HepG2 (cell line): ENCODE results near the gene SAE1. TPM values are rescaled to one million over a fixed set of nuclear protein-coding genes. Genes with fewer than 3 reads are reported as not detected.

Source experiments
- DZIP1 ChIP-seq: sonication (generic); formaldehyde crosslinking; IDR thresholded peaks from 2 replicates; pipeline ENCODE4 v1.5.0; 2020; ENCODE audit warnings: mild to moderate bottlenecking, missing genetic modification reagents
- MAX ChIP-seq: IDR thresholded peaks from 2 replicates; pipeline ENCODE4 v1.6.1; 2012; ENCODE audit warnings: inconsistent platforms
- NFIC ChIP-seq: IDR thresholded peaks from 2 replicates; pipeline ENCODE4 v1.6.1; 2012; ENCODE audit warnings: mild to moderate bottlenecking, low read length, inconsistent platforms
- POLR2AphosphoS5 ChIP-seq: IDR thresholded peaks from 2 replicates; pipeline ENCODE4 v1.6.1; 2012; ENCODE audit warnings: low read depth, low read length
- RFXAP ChIP-seq: sonication (generic); formaldehyde crosslinking; IDR thresholded peaks from 2 replicates; pipeline ENCODE4 v1.4.0; 2020; ENCODE audit warnings: missing genetic modification reagents, borderline replicate concordance
- ZBTB38 ChIP-seq: sonication (generic); formaldehyde crosslinking; IDR thresholded peaks from 2 replicates; pipeline ENCODE4 v1.5.1; 2020; ENCODE audit warnings: mild to moderate bottlenecking, missing genetic modification reagents
- ZNF17 ChIP-seq: sonication (generic); formaldehyde crosslinking; IDR thresholded peaks from 2 replicates; pipeline ENCODE4 v1.5.0; 2020; ENCODE audit warnings: mild to moderate bottlenecking, missing genetic modification reagents
- ZNF281 ChIP-seq: sonication (generic); formaldehyde crosslinking; IDR thresholded peaks from 2 replicates; pipeline ENCODE4 v1.4.0; 2020; ENCODE audit warnings: missing genetic modification reagents, borderline replicate concordance
- ZNF746 ChIP-seq: sonication (generic); formaldehyde crosslinking; IDR thresholded peaks from 2 replicates; pipeline ENCODE4 v1.8.0; 2022; ENCODE audit warnings: mild to moderate bottlenecking, missing genetic modification reagents
- ZNF766 ChIP-seq: sonication (generic); formaldehyde crosslinking; IDR thresholded peaks from 2 replicates; pipeline ENCODE4 v1.5.0; 2020; ENCODE audit warnings: missing genetic modification reagents, borderline replicate concordance
- polyA plus RNA-seq, 8 experiments: library from polyadenylated mRNA; depleted of rRNA in 3 of 8; stranded (reverse) in 7 of 8; unstranded in 1 of 8; fragments of >200 nt; fragmentation: Illumina TruSeq in 4 of 8; extraction: Trizol in 4 of 8; gene quantifications; 2 replicates each; pipeline versions ENCODE4 v1.2.1 to v1.2.3, GENCODE V29; 2011 to 2016; ENCODE audit warnings: low read depth in 4 of 8, missing spikeins in 1 of 8, mixed read lengths in 1 of 8; ENCODE audit not compliant: insufficient read depth in 1 of 8
- total RNA-seq, 5 experiments: library from RNA; depleted of rRNA; stranded (reverse); fragments of >200 nt; fragmentation: Illumina TruSeq; extraction: Trizol; gene quantifications; 2 replicates each; pipeline ENCODE4 v1.2.3, GENCODE V29; 2016; ENCODE audit warnings: low read depth in 1 of 5
- TF ChIP-seq, protein P1 (sequence below): sonication (generic); formaldehyde crosslinking; IDR thresholded peaks from 2 replicates; pipeline ENCODE4 v1.5.1; 2020; ENCODE audit warnings: mild to moderate bottlenecking, missing genetic modification reagents, borderline replicate concordance
- TF ChIP-seq, protein P2 (sequence below): IDR thresholded peaks from 2 replicates; pipeline ENCODE4 v1.6.1; 2018; ENCODE audit warnings: missing genetic modification reagents

SAE1 gene
- total and polyA plus RNA-seq, 2 of the 13 experiments (the other 11 are each of a cell fraction or from before 2014, with no cell fraction given), result 87.6 to 197 TPM

GRCh38 chr19:47225746-47226425 lies 95.3 kb downstream of the SAE1 start (continued):
- TF ChIP-seq, protein P1, sequence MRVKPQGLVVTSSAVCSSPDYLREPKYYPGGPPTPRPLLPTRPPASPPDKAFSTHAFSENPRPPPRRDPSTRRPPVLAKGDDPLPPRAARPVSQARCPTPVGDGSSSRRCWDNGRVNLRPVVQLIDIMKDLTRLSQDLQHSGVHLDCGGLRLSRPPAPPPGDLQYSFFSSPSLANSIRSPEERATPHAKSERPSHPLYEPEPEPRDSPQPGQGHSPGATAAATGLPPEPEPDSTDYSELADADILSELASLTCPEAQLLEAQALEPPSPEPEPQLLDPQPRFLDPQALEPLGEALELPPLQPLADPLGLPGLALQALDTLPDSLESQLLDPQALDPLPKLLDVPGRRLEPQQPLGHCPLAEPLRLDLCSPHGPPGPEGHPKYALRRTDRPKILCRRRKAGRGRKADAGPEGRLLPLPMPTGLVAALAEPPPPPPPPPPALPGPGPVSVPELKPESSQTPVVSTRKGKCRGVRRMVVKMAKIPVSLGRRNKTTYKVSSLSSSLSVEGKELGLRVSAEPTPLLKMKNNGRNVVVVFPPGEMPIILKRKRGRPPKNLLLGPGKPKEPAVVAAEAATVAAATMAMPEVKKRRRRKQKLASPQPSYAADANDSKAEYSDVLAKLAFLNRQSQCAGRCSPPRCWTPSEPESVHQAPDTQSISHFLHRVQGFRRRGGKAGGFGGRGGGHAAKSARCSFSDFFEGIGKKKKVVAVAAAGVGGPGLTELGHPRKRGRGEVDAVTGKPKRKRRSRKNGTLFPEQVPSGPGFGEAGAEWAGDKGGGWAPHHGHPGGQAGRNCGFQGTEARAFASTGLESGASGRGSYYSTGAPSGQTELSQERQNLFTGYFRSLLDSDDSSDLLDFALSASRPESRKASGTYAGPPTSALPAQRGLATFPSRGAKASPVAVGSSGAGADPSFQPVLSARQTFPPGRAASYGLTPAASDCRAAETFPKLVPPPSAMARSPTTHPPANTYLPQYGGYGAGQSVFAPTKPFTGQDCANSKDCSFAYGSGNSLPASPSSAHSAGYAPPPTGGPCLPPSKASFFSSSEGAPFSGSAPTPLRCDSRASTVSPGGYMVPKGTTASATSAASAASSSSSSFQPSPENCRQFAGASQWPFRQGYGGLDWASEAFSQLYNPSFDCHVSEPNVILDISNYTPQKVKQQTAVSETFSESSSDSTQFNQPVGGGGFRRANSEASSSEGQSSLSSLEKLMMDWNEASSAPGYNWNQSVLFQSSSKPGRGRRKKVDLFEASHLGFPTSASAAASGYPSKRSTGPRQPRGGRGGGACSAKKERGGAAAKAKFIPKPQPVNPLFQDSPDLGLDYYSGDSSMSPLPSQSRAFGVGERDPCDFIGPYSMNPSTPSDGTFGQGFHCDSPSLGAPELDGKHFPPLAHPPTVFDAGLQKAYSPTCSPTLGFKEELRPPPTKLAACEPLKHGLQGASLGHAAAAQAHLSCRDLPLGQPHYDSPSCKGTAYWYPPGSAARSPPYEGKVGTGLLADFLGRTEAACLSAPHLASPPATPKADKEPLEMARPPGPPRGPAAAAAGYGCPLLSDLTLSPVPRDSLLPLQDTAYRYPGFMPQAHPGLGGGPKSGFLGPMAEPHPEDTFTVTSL, result no peak
- peak; percentile 69; the same call in 1 of the 2 replicates for TF ChIP-seq ZNF746 (CRISPR knock-in tag)
- no peak for TF ChIP-seq NFIC
- TF ChIP-seq ZNF766 (CRISPR knock-in tag), result no peak
- TF ChIP-seq MAX, result no peak; the same call in none of the 2 replicates
- no peak for TF ChIP-seq ZNF17 (CRISPR knock-in tag)
- TF ChIP-seq POLR2AphosphoS5, result peak; percentile 95
- TF ChIP-seq, protein P2, sequence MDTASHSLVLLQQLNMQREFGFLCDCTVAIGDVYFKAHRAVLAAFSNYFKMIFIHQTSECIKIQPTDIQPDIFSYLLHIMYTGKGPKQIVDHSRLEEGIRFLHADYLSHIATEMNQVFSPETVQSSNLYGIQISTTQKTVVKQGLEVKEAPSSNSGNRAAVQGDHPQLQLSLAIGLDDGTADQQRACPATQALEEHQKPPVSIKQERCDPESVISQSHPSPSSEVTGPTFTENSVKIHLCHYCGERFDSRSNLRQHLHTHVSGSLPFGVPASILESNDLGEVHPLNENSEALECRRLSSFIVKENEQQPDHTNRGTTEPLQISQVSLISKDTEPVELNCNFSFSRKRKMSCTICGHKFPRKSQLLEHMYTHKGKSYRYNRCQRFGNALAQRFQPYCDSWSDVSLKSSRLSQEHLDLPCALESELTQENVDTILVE (CRISPR knock-in tag), result 0 out of 2 replicates have a peak, but pooled peaks have one; percentile 51
- peak; percentile 77; the same call in 1 of the 2 replicates for TF ChIP-seq DZIP1 (CRISPR knock-in tag)
- TF ChIP-seq RFXAP (CRISPR knock-in tag), result 0 out of 2 replicates have a peak, but pooled peaks have one; percentile 18
- peak; percentile 30; the same call in 1 of the 2 replicates for TF ChIP-seq ZBTB38
- TF ChIP-seq ZNF281 (CRISPR knock-in tag), result peak; percentile 38; the same call in 1 of the 2 replicates
